Thoracic aorta (tissue), 2 donors: ENCODE data around the gene RHOT1. TPM values are rescaled to one million over a fixed set of nuclear protein-coding genes. Genes with fewer than 3 reads are reported as not detected.
A peak's percentile ranks its signal among the peaks of the same experiment; 100 is the strongest.
"Not testable (repeated sequence)": the region's sequence is repeated elsewhere in the genome, so short reads cannot be mapped to it uniquely, and the experiment has no call there.

Source experiments
- ATAC-seq: fragments of 150-250 bp; one replicate; pipeline ENCODE4 v1.8.0; 2017; ENCODE audit warnings: low read depth; ENCODE audit not compliant: insufficient number of reproducible peaks, low FRiP score
- DNase-seq: peaks from one replicate; pipeline ENCODE4 v3.0.0-alpha.2; 2020; ENCODE audit warnings: low spot score
- H3K27ac ChIP-seq, 2 donors: fragments of 200-600 bp; sonication (generic); 1 replicate in 1 of 2; 2 replicates in 1 of 2; pipeline ENCODE4 v1.5.1; 2016; ENCODE audit warnings: mild to moderate bottlenecking in 2 of 2, moderate library complexity in 2 of 2
- H3K27me3 ChIP-seq: fragments of 200-600 bp; sonication (generic); replicated peaks from 2 replicates; pipeline ENCODE4 v1.6.0; 2016; ENCODE audit warnings: mild to moderate bottlenecking; ENCODE audit not compliant: insufficient read depth
- H3K36me3 ChIP-seq: fragments of 200-600 bp; sonication (generic); one replicate; pipeline ENCODE4 v1.5.1; 2016
- H3K4me1 ChIP-seq, 2 donors: fragments of 200-600 bp; sonication (generic); 1 replicate in 1 of 2; 2 replicates in 1 of 2; pipeline versions ENCODE4 v1.5.1 to v1.6.0; 2016; ENCODE audit warnings: low read depth in 2 of 2, mild to moderate bottlenecking in 1 of 2; ENCODE audit not compliant: control insufficient read depth in 1 of 2
- H3K4me3 ChIP-seq: fragments of 200-600 bp; sonication (generic); 2 replicates; pipeline ENCODE4 v1.5.1; 2016; ENCODE audit warnings: mild to moderate bottlenecking
- H3K9me3 ChIP-seq: fragments of 200-600 bp; sonication (generic); 2 replicates; pipeline ENCODE4 v1.5.1; 2016
- CTCF ChIP-seq: fragments of 200-600 bp; sonication (generic); IDR thresholded peaks from one replicate; pipeline ENCODE4 v1.5.1; 2019; ENCODE audit warnings: antibody characterized with exemption
- total RNA-seq, 2 donors: library from RNA; depleted of rRNA; stranded (reverse); fragments of >200 nt; gene quantifications; one replicate each; pipeline versions ENCODE4 v1.1.0 to v1.2.3, GENCODE V29; 2016

Gene RHOT1
- total RNA-seq, 2 donors from 2014 or later = 40.1 to 47.0 TPM

- TF ChIP-seq CTCF = peak; percentile 25
- Histone ChIP-seq H3K4me1 (peaks cover 3 to 14% of the 10 kb centered on the region in 2 donors), H3K9me3 (no peaks in the 10 kb centered on the region), H3K36me3 (no peaks in the 10 kb centered on the region), H3K27ac (no peak overlapping the region), H3K4me3 (peak overlapping the region; percentile 49), H3K27me3 (no peaks in the 10 kb centered on the region)
- DNase-seq = peak; percentile 13
- no peak for ATAC-seq
Measured at GRCh38 chr17:32111141-32111771, 31.0 kb upstream of the RHOT1 start.

DNA sequence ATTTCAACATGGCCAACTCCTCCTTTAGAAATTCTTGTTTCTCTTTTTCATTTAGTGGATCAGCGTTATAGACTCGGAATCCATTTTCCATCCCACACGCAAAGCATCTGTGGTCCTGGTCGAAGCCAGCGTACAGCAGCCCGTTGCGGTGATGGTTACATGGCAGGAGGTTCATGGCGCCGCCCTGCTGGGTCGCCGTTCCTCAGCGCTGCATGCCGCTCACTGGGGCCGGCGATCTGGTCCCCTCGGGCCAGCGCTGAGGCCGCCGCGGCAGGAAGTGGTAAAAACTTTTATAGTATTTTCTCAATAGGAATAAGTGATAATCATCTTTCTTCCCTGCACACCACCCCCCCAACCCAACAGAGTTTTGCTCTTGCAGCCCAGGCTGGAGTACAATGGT, 29.9 kb upstream of the RHOT1 start:
- DNase-seq (no peak), ATAC-seq (no peak)
- Histone ChIP-seq H3K27me3 (no peaks in the 10 kb centered on the region), H3K4me1 (peaks cover 3 to 14% of the 10 kb centered on the region in 2 donors), H3K36me3 (no peaks in the 10 kb centered on the region), H3K27ac (no peak overlapping the region), H3K9me3 (no peaks in the 10 kb centered on the region), H3K4me3 (no peak overlapping the region)
- TF ChIP-seq CTCF = no peak

DNA sequence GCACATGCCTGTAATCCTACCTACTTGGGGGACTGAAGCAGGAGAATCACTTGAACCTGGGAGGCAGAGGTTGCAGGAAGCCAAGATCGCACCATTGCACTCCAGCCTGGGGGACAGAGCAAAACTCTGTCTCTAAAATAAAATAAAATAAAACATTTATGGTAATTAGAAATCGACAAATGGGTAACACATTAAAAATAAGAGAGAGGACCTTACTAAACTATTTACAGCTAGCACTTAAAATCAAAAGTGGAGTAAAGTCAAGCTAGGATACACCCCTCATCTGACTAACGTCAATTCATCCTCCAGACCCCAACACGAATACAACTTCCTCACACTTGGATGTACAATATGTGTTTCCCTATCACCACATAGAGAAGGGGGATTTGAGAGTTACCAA, 27.8 kb upstream of the RHOT1 start:
- Histone ChIP-seq H3K36me3 (no peaks in the 10 kb centered on the region), H3K9me3 (no peaks in the 10 kb centered on the region), H3K27me3 (no peaks in the 10 kb centered on the region), H3K27ac (no peak overlapping the region), H3K4me3 (no peak overlapping the region), H3K4me1 (peaks cover 3 to 14% of the 10 kb centered on the region in 2 donors)
- ATAC-seq = no peak
- TF ChIP-seq CTCF = no peak
- DNase-seq = no peak

- H3K36me3 ChIP-seq, H3K27ac ChIP-seq, ATAC-seq: not testable (repeated sequence)
Measured at GRCh38 chr17:32115546-32115945, 26.8 kb upstream of the RHOT1 start.

GRCh38 chr17:32116937-32117336, 25.4 kb upstream of the RHOT1 start:
- Histone ChIP-seq H3K9me3 (no peaks in the 10 kb centered on the region), H3K4me3 (no peak overlapping the region), H3K27me3 (no peaks in the 10 kb centered on the region), H3K36me3 (no peaks in the 10 kb centered on the region), H3K27ac (no peak overlapping the region), H3K4me1 (peaks cover 0 to 4% of the 10 kb centered on the region in 2 donors)
- ATAC-seq (no peak), DNase-seq (no peak)
- no peak for TF ChIP-seq CTCF

More at GRCh38 chr17:32115546-32115945, 26.8 kb upstream of the RHOT1 start:
- not testable (repeated sequence) for H3K27me3 ChIP-seq, DNase-seq, H3K4me3 ChIP-seq, H3K9me3 ChIP-seq
- H3K4me1 ChIP-seq = peaks cover 3 to 14% of the 10 kb centered on the region in 2 donors

DNA sequence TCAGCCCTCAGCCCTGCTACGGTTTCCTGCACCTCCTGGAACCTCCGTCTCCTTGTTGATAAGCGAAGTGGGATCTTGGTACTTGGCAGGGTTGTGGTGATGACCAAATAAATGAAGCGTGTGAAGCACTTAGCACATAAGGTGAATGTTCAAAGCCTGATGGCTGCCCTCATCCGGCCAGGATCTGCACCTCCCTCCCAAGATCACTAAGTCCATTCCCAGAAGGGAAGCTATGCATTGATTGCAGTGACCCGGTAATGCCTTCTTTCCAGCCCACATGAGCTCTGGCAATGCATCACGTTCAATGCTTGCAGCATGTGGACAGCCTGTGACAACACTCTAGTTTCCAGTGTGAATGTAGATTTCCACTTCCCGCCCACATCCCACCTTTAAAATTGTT, 24.9 kb upstream of the RHOT1 start:
- H3K36me3 ChIP-seq = no peaks in the 10 kb centered on the region
- H3K9me3 ChIP-seq = no peaks in the 10 kb centered on the region
- H3K4me1 ChIP-seq = no peaks in the 10 kb centered on the region
- H3K27ac ChIP-seq = no peak overlapping the region
- no peak for DNase-seq
- H3K27me3 ChIP-seq = no peaks in the 10 kb centered on the region
- no peak overlapping the region for H3K4me3 ChIP-seq
- TF ChIP-seq CTCF = no peak
- no peak for ATAC-seq

DNA sequence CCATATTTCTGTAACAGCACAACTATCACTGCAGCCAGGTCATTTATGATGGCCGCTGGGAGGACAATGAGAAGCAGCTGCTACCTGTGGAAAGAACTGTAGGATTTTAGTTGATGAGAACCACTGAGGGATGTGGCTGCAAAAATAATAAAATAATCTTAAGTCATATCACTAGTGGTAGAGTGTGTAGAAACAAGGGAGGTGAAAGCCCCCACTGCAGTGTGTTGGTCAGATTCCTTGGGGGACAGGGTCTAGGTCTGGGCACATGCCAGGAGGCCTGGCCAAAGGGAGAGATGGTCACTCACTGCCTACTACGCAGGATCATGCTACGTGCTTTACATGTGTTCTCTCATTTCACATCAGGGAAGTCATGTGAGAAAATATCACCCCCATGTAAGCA, 24.2 kb upstream of the RHOT1 start:
- not testable (repeated sequence) for H3K27me3 ChIP-seq, H3K4me1 ChIP-seq, ATAC-seq, H3K4me3 ChIP-seq, DNase-seq, H3K27ac ChIP-seq, H3K9me3 ChIP-seq, H3K36me3 ChIP-seq
